Gastrocnemius medialis (tissue), 4 donors: ENCODE results near the gene CYTH4.

Experiments
- POLR2A ChIP-seq, 2 donors: fragments of 450-650 bp; IDR thresholded peaks; one replicate each; pipeline ENCODE4 v1.6.1; 2017; ENCODE audit warnings: antibody characterized with exemption in 2 of 2, mild to moderate bottlenecking in 2 of 2, moderate library complexity in 2 of 2
- TF ChIP-seq, protein P1 (sequence below), 5 experiments: fragments of 450-650 bp in 3 of 5; fragments of 200-600 bp in 2 of 5; sonication (generic) in 2 of 5; IDR thresholded peaks in 4 of 5; conservative IDR thresholded peaks in 1 of 5; 1 replicate in 4 of 5; 2 replicates in 1 of 5; pipeline ENCODE4 v1.5.1; 2016 to 2019; ENCODE audit warnings: antibody characterized with exemption in 5 of 5, mild to moderate bottlenecking in 3 of 5, moderate library complexity in 3 of 5

DNA sequence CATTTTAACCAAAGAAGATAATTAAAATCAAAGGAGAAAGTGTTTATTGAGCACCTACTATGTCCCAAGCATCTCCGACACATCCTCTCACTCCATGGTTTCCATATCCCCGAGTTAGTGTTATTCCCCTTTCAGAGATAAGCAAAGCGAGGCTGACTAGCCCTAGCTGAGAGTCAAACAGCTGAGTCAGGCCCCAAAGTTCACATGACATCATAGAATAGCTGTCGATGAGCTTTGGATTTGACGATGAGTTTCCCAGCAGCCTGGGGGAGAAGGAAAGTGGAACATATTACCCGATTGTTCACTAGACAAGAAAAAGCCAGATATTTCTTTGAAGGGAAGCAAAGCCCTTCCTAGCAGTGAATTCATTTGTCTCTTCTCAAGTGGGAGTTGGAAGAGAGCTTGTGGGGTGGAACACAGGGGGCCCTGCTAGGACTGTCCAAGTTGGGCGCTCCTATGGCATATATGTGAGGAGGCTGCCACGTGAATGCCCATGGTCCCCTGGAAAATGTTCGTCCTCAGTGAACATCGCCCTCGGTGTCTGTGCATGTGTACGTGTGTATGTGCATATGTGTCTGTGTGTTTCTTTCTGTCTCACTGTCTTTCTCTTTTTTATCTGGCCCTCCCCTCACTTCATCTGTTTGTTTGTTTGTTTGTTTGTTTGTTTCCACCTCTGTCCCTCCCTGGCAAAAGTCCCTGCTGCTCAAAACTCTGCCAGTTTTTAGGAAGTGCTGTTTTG lies 493 bp upstream of the CYTH4 start:
- TF ChIP-seq, protein P1, sequence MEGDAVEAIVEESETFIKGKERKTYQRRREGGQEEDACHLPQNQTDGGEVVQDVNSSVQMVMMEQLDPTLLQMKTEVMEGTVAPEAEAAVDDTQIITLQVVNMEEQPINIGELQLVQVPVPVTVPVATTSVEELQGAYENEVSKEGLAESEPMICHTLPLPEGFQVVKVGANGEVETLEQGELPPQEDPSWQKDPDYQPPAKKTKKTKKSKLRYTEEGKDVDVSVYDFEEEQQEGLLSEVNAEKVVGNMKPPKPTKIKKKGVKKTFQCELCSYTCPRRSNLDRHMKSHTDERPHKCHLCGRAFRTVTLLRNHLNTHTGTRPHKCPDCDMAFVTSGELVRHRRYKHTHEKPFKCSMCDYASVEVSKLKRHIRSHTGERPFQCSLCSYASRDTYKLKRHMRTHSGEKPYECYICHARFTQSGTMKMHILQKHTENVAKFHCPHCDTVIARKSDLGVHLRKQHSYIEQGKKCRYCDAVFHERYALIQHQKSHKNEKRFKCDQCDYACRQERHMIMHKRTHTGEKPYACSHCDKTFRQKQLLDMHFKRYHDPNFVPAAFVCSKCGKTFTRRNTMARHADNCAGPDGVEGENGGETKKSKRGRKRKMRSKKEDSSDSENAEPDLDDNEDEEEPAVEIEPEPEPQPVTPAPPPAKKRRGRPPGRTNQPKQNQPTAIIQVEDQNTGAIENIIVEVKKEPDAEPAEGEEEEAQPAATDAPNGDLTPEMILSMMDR (IDR thresholded peaks at IDR 0.05 in 4 of 5, conservative IDR thresholded peaks at IDR 0.05 in 1 of 5), result no peak
- TF ChIP-seq POLR2A (IDR thresholded peaks at IDR 0.05), result no peak
